KG1 (cell line): Measurements from ENCODE around the gene DERL2.
"Not testable (repeated sequence)": the region's sequence is repeated elsewhere in the genome, so short reads cannot be mapped to it uniquely, and the experiment has no call there.

ENCODE experiments used
- DNase-seq: peaks from one replicate; lab custom pipeline; 2025; lab: John Stamatoyannopoulos, UW

DERL2 gene

GRCh38 chr17:5437721-5438317 lies 48.2 kb downstream of the DERL2 start:
- DNase-seq, result no peak

GRCh38 chr17:5435781-5436315 lies 50.1 kb downstream of the DERL2 start:
- DNase-seq, result not testable (repeated sequence)

GRCh38 chr17:5434984-5435383 lies 51.0 kb downstream of the DERL2 start:
- DNase-seq, result no peak

- DNase-seq, result no peak
Observed at GRCh38 chr17:5431949-5432556, 53.9 kb downstream of the DERL2 start.

GRCh38 chr17:5431234-5431633 lies 54.7 kb downstream of the DERL2 start:
- DNase-seq, result not testable (repeated sequence)

- DNase-seq, result no peak
Observed at GRCh38 chr17:5430413-5430999, 55.5 kb downstream of the DERL2 start.

GRCh38 chr17:5429191-5429887 lies 56.6 kb downstream of the DERL2 start:
- DNase-seq, result no peak

- DNase-seq, result no peak
Observed at GRCh38 chr17:5425826-5426225, 60.2 kb downstream of the DERL2 start.

- DNase-seq, result no peak
Observed at GRCh38 chr17:5424909-5425308, 61.1 kb downstream of the DERL2 start.

GRCh38 chr17:5422505-5422904 lies 63.5 kb downstream of the DERL2 start:
- no peak for DNase-seq
